ENCODE measurements around the gene CCDC117. TPM values are rescaled to one million over a fixed set of nuclear protein-coding genes. Genes with fewer than 3 reads are reported as not detected.
A peak's percentile ranks its signal among the peaks of the same experiment; 100 is the strongest.
"Not testable (repeated sequence)": the region's sequence is repeated elsewhere in the genome, so short reads cannot be mapped to it uniquely, and the experiment has no call there.

Gene CCDC117
- total RNA-seq, 1 experiment from 2014 or later: 33.5 TPM

DNA sequence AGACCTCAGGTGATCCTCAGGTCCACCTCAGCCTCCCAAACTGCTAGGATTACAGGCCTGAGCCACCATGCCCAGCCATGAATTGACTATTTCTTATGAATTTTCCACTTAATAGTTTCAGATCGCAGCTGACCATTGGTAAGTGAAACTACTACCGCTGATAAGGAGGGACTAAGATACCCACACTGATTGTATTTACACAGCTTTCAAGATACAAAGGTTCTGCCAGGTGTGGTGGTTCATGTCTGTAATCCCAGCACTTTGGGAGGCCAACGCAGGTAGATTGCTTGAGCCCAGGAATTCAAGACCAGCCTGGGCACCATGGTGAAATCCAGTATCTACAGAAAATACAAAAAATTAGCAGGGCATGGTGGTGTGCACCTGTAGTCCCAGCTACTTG, 34.8 kb upstream of the CCDC117 start:
- H3K27ac ChIP-seq (ENCODE audit: low read depth, low read length, poor library complexity, severe bottlenecking): no peak overlapping the region
- no peak for DNase-seq (ENCODE audit: low spot score)
- H3K4me1 ChIP-seq (ENCODE audit: insufficient read depth, low read length, poor library complexity, severe bottlenecking): peaks cover under 1% of the 10 kb centered on the region
- no peaks in the 10 kb centered on the region for H3K9me3 ChIP-seq (ENCODE audit: low read depth, low read length, poor library complexity, severe bottlenecking)
- intact Hi-C loops (cut with micrococcal nuclease; ENCODE audit: unreplicated experiment): no loop called here
- no peak overlapping the region for H3K4me3 ChIP-seq (ENCODE audit: low read depth, low read length, poor library complexity, severe bottlenecking)
- H3K27me3 ChIP-seq (replicated peaks; ENCODE audit: insufficient read depth, low read depth, low read length, poor library complexity): no peaks in the 10 kb centered on the region
- no TSS peak for BruUV-seq (replicated peaks)
- TF ChIP-seq EZH2 (IDR thresholded peaks at IDR 0.05; ENCODE audit: borderline replicate concordance, low read depth, low read length, poor library complexity, severe bottlenecking): no peak
- TF ChIP-seq, protein P1, sequence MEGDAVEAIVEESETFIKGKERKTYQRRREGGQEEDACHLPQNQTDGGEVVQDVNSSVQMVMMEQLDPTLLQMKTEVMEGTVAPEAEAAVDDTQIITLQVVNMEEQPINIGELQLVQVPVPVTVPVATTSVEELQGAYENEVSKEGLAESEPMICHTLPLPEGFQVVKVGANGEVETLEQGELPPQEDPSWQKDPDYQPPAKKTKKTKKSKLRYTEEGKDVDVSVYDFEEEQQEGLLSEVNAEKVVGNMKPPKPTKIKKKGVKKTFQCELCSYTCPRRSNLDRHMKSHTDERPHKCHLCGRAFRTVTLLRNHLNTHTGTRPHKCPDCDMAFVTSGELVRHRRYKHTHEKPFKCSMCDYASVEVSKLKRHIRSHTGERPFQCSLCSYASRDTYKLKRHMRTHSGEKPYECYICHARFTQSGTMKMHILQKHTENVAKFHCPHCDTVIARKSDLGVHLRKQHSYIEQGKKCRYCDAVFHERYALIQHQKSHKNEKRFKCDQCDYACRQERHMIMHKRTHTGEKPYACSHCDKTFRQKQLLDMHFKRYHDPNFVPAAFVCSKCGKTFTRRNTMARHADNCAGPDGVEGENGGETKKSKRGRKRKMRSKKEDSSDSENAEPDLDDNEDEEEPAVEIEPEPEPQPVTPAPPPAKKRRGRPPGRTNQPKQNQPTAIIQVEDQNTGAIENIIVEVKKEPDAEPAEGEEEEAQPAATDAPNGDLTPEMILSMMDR (conservative IDR thresholded peaks at IDR 0.05; ENCODE audit: low read depth, low read length): no peak
- ChIA-PET POLR2A (ENCODE audit: low non-redundant PET) (no interaction called here), CTCF (no interaction called here)
- H3K36me3 ChIP-seq (ENCODE audit: insufficient read depth, low read length, poor library complexity, severe bottlenecking): peaks cover 18% of the 10 kb centered on the region

DNA sequence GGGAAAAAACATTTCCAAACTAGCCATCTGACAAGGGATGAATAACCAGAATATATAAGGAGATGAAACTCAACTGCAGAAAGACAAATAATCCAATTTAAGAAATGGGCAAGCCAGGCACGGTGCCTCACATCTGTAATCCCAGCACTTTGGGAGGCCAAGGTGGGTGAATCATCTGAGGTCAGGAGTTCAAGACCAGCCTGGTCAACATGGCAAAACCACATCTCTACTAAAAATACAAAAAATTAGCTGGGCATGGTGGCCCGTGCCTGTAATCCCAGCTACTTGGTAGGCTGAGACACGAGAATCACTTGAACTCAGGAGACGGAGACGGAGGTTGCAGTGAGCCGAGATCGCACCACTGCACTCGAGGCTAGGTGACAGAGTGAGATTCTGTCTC, 33.6 kb upstream of the CCDC117 start:
- DNase-seq (ENCODE audit: low spot score); H3K27me3 ChIP-seq (replicated peaks; ENCODE audit: insufficient read depth, low read depth, low read length, poor library complexity); H3K27ac ChIP-seq (ENCODE audit: low read depth, low read length, poor library complexity, severe bottlenecking); H3K4me3 ChIP-seq (ENCODE audit: low read depth, low read length, poor library complexity, severe bottlenecking); intact Hi-C loops (cut with micrococcal nuclease; ENCODE audit: unreplicated experiment); H3K9me3 ChIP-seq (ENCODE audit: low read depth, low read length, poor library complexity, severe bottlenecking); POLR2A ChIA-PET (ENCODE audit: low non-redundant PET); CTCF ChIA-PET; H3K4me1 ChIP-seq (ENCODE audit: insufficient read depth, low read length, poor library complexity, severe bottlenecking); BruUV-seq (replicated peaks): not testable (repeated sequence)
- H3K36me3 ChIP-seq (ENCODE audit: insufficient read depth, low read length, poor library complexity, severe bottlenecking): peaks cover 13% of the 10 kb centered on the region

DNA sequence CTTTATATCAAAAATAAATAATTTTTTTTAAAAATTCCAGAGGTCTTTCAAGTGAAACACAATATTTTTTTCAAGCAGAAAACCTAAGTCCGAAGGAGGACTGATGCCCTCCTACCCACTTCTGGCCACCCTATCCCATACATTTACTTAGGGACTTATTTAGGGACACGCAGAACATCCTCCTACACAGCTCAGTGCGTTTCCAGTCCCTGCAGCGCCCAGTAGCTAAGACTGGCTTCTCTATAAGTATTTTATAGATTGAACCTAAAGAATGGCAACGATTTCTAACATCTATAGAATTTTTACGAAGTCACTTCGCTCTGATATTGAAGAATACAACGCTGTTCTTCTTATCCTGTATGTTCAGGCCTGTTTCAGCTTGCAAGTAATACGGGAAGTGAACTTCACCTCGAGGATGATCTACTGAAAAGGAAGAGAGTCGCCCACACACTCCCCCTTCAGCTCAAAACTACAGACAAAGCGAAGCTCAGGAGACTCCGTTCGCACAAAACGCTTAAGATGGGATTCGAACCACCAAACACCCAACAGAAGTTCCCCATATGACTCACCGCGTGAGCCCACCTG, 31.2 kb upstream of the CCDC117 start:
- ChIA-PET POLR2A (ENCODE audit: low non-redundant PET) (interaction anchor here (0.6 kb wide), 1 partner anchor 16 kb away, joined by 3 read pairs; no protein-coding TSS in a partner anchor), CTCF (no interaction called here)
- H3K4me1 ChIP-seq (ENCODE audit: insufficient read depth, low read length, poor library complexity, severe bottlenecking): peaks cover 7% of the 10 kb centered on the region
- H3K36me3 ChIP-seq (ENCODE audit: insufficient read depth, low read length, poor library complexity, severe bottlenecking): peaks cover 31% of the 10 kb centered on the region
- TF ChIP-seq, protein P1 (conservative IDR thresholded peaks at IDR 0.05; ENCODE audit: low read depth, low read length): no peak
- TF ChIP-seq EZH2 (IDR thresholded peaks at IDR 0.05; ENCODE audit: borderline replicate concordance, low read depth, low read length, poor library complexity, severe bottlenecking): no peak
- TSS peak; percentile 85 for BruUV-seq (replicated peaks)
- H3K4me3 ChIP-seq (ENCODE audit: low read depth, low read length, poor library complexity, severe bottlenecking): peak overlapping the region; percentile 79
- H3K9me3 ChIP-seq (ENCODE audit: low read depth, low read length, poor library complexity, severe bottlenecking): no peaks in the 10 kb centered on the region
- peak overlapping the region; percentile 94 for H3K27ac ChIP-seq (ENCODE audit: low read depth, low read length, poor library complexity, severe bottlenecking)
- no peak for DNase-seq (ENCODE audit: low spot score)
- no peaks in the 10 kb centered on the region for H3K27me3 ChIP-seq (replicated peaks; ENCODE audit: insufficient read depth, low read depth, low read length, poor library complexity)
- intact Hi-C loops (cut with micrococcal nuclease; ENCODE audit: unreplicated experiment): no loop called here
